HG03196 (cell line): Measurements from ENCODE around the gene PRR14.
"Not testable (repeated sequence)": the region's sequence is repeated elsewhere in the genome, so short reads cannot be mapped to it uniquely, and the experiment has no call there.

Experiments used
- ATAC-seq: cut with Tn5 transposase; IDR thresholded peaks from one replicate; pipeline ENCODE4 v1.9.1; 2021; ENCODE audit not compliant: unreplicated experiment

Gene PRR14

GRCh38 chr16:30688701-30689100, 37.9 kb downstream of the PRR14 start:
- no peak for ATAC-seq

DNA sequence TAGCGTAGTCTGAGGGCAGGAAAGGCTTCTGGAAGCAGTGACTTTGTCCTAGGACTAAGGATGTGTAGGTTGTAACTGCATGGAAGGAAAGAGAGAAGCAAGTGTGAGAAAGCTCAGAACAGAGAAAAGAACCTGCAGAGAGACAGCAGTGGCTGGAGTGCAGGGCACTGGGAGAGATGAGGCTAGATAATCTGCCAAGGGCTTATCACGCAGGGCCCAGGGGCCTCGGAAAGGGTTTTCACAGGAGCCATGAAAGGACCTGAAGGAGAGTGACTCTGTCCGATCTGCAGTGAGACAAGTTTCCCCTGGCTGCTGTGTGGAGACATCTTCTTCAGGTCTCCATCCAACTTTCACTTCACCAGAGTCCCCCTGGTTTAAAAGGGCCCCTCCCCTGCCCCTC, 41.1 kb downstream of the PRR14 start:
- ATAC-seq = no peak

- no peak for ATAC-seq
These were observed 41.8 kb downstream of the PRR14 start for GRCh38 chr16:30692396-30693064.

- ATAC-seq = no peak
These were observed 44.4 kb downstream of the PRR14 start for GRCh38 chr16:30694926-30695693.

GRCh38 chr16:30696646-30697045, 45.9 kb downstream of the PRR14 start:
- not testable (repeated sequence) for ATAC-seq

DNA sequence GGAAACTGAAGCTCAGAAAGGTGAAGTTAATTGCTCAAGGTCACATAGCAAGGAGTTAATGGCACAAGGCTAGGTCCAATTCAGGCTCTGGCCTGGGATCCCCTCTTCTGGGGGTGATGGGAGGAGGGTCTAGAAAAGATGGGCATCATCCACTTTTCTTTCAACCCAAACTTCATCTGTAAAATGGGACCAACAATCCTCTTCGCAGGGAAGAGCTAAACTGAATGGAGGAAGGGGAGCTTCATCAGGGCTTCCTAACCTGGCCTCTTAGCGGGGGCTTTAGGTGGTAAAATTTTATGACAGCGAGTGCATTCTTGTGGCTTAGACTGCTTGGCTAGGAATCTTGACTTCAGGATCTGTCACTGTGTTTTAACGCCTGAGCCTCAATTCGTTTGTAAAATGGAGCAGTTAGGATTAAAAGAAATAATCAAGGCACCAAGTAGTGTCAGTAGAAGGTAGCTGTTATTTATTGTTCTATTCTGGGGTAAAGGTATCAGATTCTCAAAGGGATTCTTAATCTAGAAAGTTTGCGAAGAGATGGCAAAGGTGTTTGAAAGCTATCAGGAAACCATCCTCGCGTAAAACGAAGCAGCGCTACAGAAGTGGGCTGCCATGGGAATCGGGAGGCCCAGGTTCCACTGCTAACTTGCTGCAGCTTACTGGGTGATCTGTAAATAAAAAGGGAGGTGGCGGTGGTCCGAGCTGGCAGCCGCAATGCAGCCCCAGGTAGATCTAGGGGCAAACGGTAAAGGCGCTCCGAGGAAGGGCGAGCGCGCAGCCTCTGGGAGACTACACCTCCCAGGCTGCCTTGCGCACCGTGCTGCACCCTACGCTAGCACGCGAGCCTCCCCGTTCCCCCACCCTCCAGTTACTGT, 46.7 kb downstream of the PRR14 start:
- ATAC-seq = peak; percentile 86

GRCh38 chr16:30698139-30698815, 47.5 kb downstream of the PRR14 start:
- peak; percentile 60 for ATAC-seq

- peak; percentile 23 for ATAC-seq
These were observed 48.3 kb downstream of the PRR14 start, which contains the start of gene SRCAP for GRCh38 chr16:30698816-30699614. SRCAP (plus strand) TSS chr16:30699171; CDS start chr16:30700825, 1,654 bp downstream.

GRCh38 chr16:30699615-30700099, 48.9 kb downstream of the PRR14 start:
- no peak for ATAC-seq

DNA sequence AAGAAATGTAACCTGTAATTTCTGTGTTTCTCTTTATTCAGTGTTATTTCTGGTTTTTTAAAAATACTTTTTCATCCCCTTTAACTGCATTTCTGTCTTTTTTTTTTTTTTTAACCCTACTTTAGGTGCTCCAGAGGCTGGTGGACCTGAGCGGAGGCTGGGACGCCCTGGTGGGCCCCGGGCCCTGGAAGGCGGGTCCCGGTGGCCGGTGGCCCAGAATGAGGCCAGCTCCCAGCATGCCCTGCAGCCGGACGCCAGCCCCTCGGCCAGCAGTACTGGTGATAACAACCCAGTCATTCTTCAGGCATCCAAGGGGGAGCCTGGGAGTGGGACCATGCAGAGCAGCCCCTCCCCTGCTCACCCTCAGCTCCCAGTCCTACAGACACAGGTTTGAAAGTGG, 49.7 kb downstream of the PRR14 start:
- no peak for ATAC-seq

GRCh38 chr16:30700971-30701370, 50.2 kb downstream of the PRR14 start:
- ATAC-seq = no peak

DNA sequence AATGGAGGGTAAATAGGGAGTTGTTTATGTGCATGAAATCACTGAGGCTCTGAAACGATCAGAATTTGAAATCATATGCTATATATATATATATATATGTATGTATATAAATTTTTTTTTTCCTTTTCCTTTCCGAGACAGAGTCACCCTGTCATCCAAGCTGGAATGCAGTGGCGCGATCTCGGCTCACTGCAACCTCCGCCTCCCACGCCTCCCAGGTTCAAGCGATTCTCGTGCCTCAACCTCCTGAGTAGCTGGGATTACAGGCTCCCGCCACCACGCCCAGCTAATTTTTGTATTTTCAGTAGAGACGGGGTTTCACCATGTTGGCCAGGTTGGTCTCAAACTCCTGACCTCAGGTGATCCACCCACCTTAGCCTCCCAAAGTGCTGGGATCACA, 52.3 kb downstream of the PRR14 start:
- not testable (repeated sequence) for ATAC-seq

GRCh38 chr16:30703971-30704370, 53.2 kb downstream of the PRR14 start:
- no peak for ATAC-seq
